ENCODE measurements around the gene TCF19.
"Not testable (repeated sequence)": the region's sequence is repeated elsewhere in the genome, so short reads cannot be mapped to it uniquely, and the experiment has no call there.

The TCF19 gene

GRCh38 chr6:31196251-31197022 is 38.0 kb downstream of the TCF19 start:
- peak; percentile 96 for TF ChIP-seq ZNF121 (tag by site-specific recombination; IDR thresholded peaks at IDR 0.05)
- H3K36me3 ChIP-seq (ENCODE audit: control insufficient read depth in 2 of 2, insufficient read depth in 1 of 2, low read length in 2 of 2); H3K27ac ChIP-seq (ENCODE audit: extremely low read depth, low read depth, low read length); H3K4me1 ChIP-seq (ENCODE audit: control insufficient read depth, insufficient read depth, low read length); H3K4me3 ChIP-seq (ENCODE audit: low read depth, low read length); H3K9me3 ChIP-seq (ENCODE audit: control insufficient read depth, insufficient read depth, low read depth, low read length): not testable (repeated sequence)
- ChIA-PET POLR2A (interaction anchor here (1.3 to 2.3 kb wide), 4 partner anchors 38 to 180 kb away, joined by 3 to 13 read pairs (median 5); partner anchors contain the start of gene TCF19), CTCF (interaction anchor here (0.6 to 9.7 kb wide), 36 partner anchors 9 to 390 kb away, joined by 3 to 214 read pairs (median 5); partner anchors contain the start of genes LST1 and PSORS1C2)

GRCh38 chr6:31197559-31198305 is 39.3 kb downstream of the TCF19 start:
- no peaks in the 10 kb centered on the region for H3K36me3 ChIP-seq (ENCODE audit: control insufficient read depth in 2 of 2, insufficient read depth in 1 of 2, low read length in 2 of 2)
- ChIA-PET POLR2A (interaction anchor here (0.6 to 2.3 kb wide), 6 partner anchors 37 to 580 kb away, joined by 3 to 13 read pairs (median 4); partner anchors contain the start of gene TCF19), CTCF (interaction anchor here (0.6 to 9.7 kb wide), 30 partner anchors 13 to 1590 kb away, joined by 3 to 214 read pairs (median 5); partner anchors contain the start of genes DDX39B and PSORS1C2)
- peak overlapping the region; percentile 71 for H3K4me3 ChIP-seq (ENCODE audit: low read depth, low read length)
- no peaks in the 10 kb centered on the region for H3K9me3 ChIP-seq (ENCODE audit: control insufficient read depth, insufficient read depth, low read depth, low read length)
- peak overlapping the region; percentile 60 for H3K27ac ChIP-seq (ENCODE audit: extremely low read depth, low read depth, low read length)
- H3K4me1 ChIP-seq (ENCODE audit: control insufficient read depth, insufficient read depth, low read length) = no peaks in the 10 kb centered on the region; the same call in 1 of the 2 replicates
- TF ChIP-seq ZNF596 (tag by site-specific recombination; IDR thresholded peaks at IDR 0.05) (no peak), ZNF48 (tag by site-specific recombination; IDR thresholded peaks at IDR 0.05) (no peak), ZNF169 (tag by site-specific recombination; IDR thresholded peaks at IDR 0.05) (no peak), ZNF792 (tag by site-specific recombination; IDR thresholded peaks at IDR 0.05) (no peak), MYNN (tag by site-specific recombination; IDR thresholded peaks at IDR 0.05; ENCODE audit: borderline replicate concordance) (no peak), ZSCAN23 (tag by site-specific recombination; IDR thresholded peaks at IDR 0.05) (peak; percentile 26; the same call in 1 of the 2 replicates), ZNF707 (tag by site-specific recombination; IDR thresholded peaks at IDR 0.05) (no peak), ZNF704 (tag by site-specific recombination; IDR thresholded peaks at IDR 0.05) (no peak), KLF8 (tag by site-specific recombination; IDR thresholded peaks at IDR 0.05) (peak; percentile 78), ZNF174 (tag by site-specific recombination; IDR thresholded peaks at IDR 0.05) (no peak), ZNF26 (tag by site-specific recombination; IDR thresholded peaks at IDR 0.05) (no peak), ZBTB6 (tag by site-specific recombination; IDR thresholded peaks at IDR 0.05) (no peak), ZNF580 (tag by site-specific recombination; IDR thresholded peaks at IDR 0.05) (0 out of 2 replicates have a peak, but pooled peaks have one; percentile 5), HOXC10 (CRISPR knock-in tag; IDR thresholded peaks at IDR 0.05) (no peak; the same call in 1 of the 2 replicates), REPIN1 (tag by site-specific recombination; IDR thresholded peaks at IDR 0.05; ENCODE audit: low read depth) (no peak), ZNF148 (tag by site-specific recombination; IDR thresholded peaks at IDR 0.05; ENCODE audit: borderline replicate concordance) (no peak), ZNF24 (tag by site-specific recombination; IDR thresholded peaks at IDR 0.05) (no peak), ZNF768 (tag by site-specific recombination; IDR thresholded peaks at IDR 0.05) (no peak), ZFP41 (tag by site-specific recombination; IDR thresholded peaks at IDR 0.05; ENCODE audit: borderline replicate concordance) (no peak), ZNF292 (tag by site-specific recombination; IDR thresholded peaks at IDR 0.05; ENCODE audit: borderline replicate concordance, low read depth) (no peak), BCL6B (tag by site-specific recombination; IDR thresholded peaks at IDR 0.05) (no peak)
